HG02884 (cell line): ENCODE measurements around the gene DNAH14.
"Not testable (repeated sequence)": the region's sequence is repeated elsewhere in the genome, so short reads cannot be mapped to it uniquely, and the experiment has no call there.

ENCODE experiments used
- ATAC-seq: cut with Tn5 transposase; IDR thresholded peaks from one replicate; pipeline ENCODE4 v1.9.1; 2021; ENCODE audit warnings: mild to moderate bottlenecking, moderate library complexity; ENCODE audit not compliant: unreplicated experiment

DNAH14 gene

DNA sequence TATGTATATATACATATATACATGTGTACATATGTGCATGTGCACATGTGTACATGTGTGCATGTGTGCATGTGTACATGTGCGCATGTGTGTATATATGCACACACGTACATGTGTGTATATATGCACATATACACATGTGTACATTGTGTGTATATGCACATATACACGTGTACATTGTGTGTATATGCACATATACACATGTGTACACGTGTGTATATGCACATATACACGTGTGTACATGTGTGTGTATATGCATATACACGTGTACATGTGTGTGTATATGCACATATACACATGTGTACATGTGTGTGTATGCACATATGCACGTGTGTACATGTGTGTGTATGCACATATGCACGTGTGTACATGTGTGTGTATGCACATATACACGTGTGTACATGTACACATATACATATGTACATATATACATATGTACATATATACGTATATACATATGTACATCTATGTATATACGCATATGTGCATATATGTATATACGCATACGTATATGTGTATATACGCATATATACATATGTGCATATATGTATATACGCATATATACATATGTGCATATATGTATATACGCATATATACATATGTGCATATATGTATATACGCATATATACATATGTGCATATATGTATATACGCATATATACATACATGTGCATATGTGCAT lies 405.8 kb downstream of the DNAH14 start:
- ATAC-seq = not testable (repeated sequence)

DNA sequence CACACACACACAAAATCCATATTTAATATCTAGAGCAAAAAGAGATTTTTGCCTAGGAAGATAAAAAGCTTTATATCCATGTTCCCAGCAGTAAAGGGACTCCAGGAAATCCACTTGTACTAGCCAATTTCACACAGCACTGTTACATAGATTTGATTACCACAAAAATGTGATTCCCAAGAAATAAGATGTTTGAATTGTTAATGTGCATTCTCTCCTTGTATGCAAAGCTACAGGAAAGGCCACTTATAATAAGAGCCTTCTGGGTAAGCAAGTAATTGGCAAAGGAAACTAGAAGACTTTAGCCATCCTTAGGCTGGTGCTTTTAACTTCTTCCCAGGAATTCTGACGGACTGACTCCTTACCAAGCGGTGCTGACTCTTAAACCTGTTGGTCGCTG lies 409.1 kb downstream of the DNAH14 start:
- ATAC-seq = no peak

GRCh38 chr1:225341642-225342041 lies 412.2 kb downstream of the DNAH14 start:
- no peak for ATAC-seq

- ATAC-seq = no peak
Measured at GRCh38 chr1:225342695-225343094, 413.2 kb downstream of the DNAH14 start.

GRCh38 chr1:225343618-225344017 lies 414.1 kb downstream of the DNAH14 start:
- no peak for ATAC-seq

DNA sequence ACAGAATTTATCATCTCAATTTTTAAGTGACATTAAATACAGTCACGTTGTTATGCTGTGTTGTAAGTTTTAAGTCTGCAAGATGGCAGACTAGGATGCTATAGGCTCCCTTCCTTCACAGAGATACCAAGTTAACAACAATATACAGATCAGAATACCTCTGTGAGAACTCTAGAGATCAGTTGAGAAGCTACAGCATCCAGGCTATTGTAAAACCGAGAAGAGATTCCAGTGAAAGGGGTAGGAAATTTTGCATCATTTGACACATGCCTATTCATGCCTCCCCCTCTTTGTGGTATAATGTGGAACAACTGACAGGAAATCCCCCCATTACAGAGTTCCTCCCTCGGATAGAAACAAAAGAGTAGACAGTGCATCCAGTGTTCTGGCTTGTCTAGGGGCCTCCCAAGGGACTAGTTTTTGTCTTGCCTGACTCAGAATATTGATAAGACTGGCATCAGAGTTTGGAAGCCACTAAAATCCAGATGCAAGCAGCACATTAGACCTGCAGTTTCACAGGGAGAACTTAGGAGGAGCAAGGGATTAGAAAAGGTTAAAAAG lies 417.7 kb downstream of the DNAH14 start:
- no peak for ATAC-seq

- no peak for ATAC-seq
Measured at GRCh38 chr1:225348400-225348799, 418.9 kb downstream of the DNAH14 start.

- no peak for ATAC-seq
Measured at GRCh38 chr1:225349826-225350225, 420.4 kb downstream of the DNAH14 start.

GRCh38 chr1:225350872-225351271 lies 421.4 kb downstream of the DNAH14 start:
- ATAC-seq = no peak

DNA sequence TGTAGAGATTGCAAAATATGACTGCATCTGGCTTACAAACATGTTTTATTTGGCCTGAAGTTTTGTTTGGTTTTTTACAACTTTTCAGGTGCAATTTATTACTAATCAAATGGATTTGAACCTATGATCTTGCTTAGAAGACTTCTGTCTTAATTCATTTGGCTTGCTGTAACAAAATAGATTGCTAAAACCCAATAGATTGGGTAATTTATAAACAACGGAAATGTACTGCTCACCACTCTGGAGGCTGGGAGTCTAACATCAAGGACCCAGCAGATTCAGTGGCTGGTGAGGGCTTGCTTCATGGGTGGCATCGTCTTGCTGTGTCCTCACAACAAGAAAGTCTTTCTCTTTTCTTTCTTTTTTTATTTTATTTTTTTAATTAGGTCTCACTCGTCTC lies 425.4 kb downstream of the DNAH14 start:
- no peak for ATAC-seq

- no peak for ATAC-seq
Measured at GRCh38 chr1:225355863-225356262, 426.4 kb downstream of the DNAH14 start.

GRCh38 chr1:225360119-225360518 lies 430.6 kb downstream of the DNAH14 start:
- ATAC-seq = no peak

- ATAC-seq = no peak
Measured at GRCh38 chr1:225361176-225361575, 431.7 kb downstream of the DNAH14 start.

DNA sequence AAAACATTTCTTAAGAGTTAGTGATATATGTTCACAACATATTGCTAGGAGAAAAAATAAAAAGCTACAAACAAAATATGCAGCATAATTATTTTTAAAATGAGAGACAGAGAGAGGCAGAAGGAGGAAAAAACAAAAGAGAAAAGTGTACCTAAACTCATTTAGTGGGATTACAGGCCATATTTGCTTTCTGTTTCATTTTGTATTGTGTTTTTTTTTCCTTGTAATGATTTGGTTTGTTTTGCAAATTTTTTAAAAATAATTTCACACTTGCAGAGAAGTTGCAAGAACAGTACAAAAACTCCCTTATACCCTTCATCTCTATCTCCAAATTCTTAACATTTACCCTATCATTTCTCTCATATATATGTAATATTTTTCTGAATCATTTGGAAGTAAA lies 433.3 kb downstream of the DNAH14 start:
- ATAC-seq = no peak

GRCh38 chr1:225364439-225364838 lies 435.0 kb downstream of the DNAH14 start:
- no peak for ATAC-seq

- ATAC-seq = no peak
Measured at GRCh38 chr1:225366018-225366417, 436.5 kb downstream of the DNAH14 start.

DNA sequence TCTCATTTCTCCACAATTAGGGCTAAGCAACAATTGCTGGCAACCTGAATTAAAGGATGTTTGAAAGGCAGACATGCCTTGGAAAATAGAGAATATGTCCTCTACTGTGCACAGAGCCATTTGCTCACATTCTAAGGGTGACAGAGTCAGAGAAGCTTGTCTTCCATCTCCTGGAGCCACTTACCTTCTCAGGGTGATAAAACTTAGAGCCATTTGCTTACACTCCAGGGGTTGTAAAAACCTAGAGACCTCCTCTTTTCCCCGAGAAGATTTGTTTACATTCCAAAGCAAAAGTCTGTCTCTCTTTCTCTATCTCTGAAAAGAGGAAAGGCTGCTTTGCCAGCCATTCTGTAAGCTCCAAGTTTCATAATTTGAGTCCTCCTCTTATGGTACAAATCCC lies 437.1 kb downstream of the DNAH14 start:
- no peak for ATAC-seq

DNA sequence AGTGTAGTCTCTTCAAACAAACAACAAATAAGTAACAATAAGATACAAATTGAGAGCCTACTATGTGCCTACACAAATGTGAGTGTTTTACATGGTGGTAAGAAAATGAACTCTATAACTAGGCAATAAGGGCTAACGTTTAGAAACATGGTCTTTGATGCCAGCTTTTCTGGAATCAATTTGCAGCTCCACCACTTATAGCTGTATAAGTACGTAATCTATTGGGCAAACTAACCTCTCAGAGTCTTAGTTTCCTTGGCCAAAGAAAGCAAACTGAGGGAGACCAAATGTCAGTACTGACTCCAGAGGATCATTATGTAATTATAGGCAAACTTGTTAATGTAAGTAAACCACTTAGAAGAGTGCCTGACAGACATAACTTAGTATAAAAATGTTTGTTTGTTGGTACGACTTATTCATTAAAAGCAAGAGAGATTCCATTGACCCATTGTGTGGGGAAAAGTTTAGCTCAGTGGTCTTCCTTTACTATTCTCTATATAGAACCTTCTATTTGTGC lies 438.6 kb downstream of the DNAH14 start:
- no peak for ATAC-seq

DNA sequence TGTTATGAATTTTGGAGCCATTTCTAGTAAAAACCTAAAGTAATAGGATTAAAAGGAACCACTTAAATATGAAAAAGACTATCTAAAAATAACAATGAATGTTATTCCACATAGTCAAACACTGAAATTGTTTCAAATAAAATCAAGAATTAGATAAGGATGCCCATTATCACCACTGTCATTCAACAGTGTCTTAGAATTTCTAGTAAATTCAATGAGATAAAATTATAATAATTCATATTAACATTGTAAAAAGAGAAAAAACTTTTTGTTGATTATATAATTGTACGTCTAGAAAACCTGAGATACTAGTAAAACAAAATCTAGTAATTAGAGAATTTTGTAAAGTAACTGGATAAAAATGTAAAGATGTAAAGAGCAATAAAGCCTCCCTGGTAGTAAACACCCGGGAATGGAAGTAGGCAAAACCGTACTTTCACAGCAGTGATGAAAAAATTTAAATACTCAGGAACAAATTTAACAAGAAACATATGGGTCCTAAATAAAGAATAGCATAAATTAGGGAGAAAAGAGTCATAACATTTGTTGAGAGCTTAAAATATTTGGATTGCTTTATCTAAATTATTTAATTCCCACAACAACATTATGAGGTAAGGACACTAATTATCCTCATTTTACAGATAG lies 442.0 kb downstream of the DNAH14 start:
- ATAC-seq = no peak

DNA sequence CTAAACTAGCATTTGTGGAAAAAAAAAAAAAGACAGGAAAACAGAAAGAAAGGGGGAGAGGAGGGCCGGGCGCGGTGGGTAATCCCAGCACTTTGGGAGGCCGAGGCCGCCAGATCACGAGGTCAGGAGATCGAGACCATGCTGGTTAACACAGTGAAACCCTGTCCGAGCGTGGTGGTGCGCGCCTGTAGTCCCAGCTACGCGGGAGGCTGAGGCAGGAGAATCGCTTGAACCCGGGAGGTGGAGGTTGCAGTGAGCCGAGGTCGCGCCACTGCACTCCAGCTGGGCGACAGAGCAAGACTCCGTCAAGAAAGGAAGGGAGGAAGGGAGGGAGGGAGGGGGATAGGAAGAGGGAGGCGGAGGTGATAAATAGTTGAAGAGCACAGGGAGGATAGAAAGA lies 443.7 kb downstream of the DNAH14 start:
- ATAC-seq = no peak

- ATAC-seq = no peak
Measured at GRCh38 chr1:225374996-225375395, 445.5 kb downstream of the DNAH14 start.

DNA sequence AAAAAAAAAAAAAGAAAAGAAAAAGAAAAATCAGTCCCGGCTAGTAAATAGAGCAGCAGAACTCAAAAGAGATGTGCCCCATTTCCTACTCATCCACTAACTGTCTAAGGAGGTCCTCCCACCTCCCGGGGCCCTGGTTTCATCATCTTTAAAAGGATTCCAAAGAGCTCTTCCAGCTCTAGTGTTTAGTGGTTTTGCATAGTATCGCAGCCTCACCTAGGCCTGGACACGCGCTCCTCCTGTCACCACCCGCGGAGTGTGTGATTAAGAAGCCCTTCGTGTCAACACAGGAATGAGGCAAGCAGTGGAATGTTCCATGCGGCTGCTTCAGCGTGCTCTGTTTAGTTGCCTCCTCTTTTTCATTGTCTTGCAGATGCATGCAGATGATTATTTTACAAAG lies 449.4 kb downstream of the DNAH14 start:
- no peak for ATAC-seq
